RWPE1 (cell line): ENCODE measurements around the gene TXNL4B.
"Not testable (repeated sequence)": the region's sequence is repeated elsewhere in the genome, so short reads cannot be mapped to it uniquely, and the experiment has no call there.

Experiments used
- CTCF ChIA-PET: fragments of 350-600 bp; sonication (Branson Sonifier 250); formaldehyde crosslinking; extraction: SDS; loops from one replicate; lab custom pipeline; 2021; lab: Yijun Ruan, JAX
- POLR2A ChIA-PET: fragments of 400-600 bp; formaldehyde crosslinking; extraction: SDS; loops from one replicate; lab custom pipeline; 2020; ENCODE audit warnings: antibody characterized with exemption; ENCODE audit not compliant: low non-redundant PET; lab: Yijun Ruan, JAX
- DNase-seq: peaks from one replicate; pipeline ENCODE4 v3.0.0; 2012; ENCODE audit warnings: low spot score
- H3K27ac ChIP-seq: fragments of 450-650 bp; 2 replicates; pipeline ENCODE4 v1.5.1; 2017
- TF ChIP-seq, protein P1 (sequence below): fragments of 450-650 bp; conservative IDR thresholded peaks from 2 replicates; pipeline ENCODE4 v1.5.1; 2017; ENCODE audit warnings: low read depth, mild to moderate bottlenecking

The TXNL4B gene

DNA sequence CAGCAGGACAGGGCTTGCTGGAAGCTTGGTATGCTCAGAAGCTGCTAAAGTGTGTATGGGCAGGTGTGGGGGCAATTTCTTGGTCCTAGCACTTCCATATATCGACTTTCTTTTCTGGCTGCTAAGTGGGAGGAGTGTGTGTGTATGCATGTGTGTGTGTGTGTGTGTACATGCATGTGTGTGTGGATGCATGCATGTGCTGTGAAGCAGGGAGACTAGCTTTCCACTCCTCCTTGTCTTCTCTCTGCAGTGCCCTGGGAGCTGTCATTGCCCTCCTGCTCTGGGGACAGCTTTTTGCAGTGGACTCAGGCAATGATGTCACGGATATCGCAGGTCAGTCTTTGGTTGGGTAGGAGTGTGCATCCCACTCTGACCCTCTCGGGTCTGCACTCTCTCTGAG, 37.5 kb downstream of the TXNL4B start:
- TF ChIP-seq, protein P1, sequence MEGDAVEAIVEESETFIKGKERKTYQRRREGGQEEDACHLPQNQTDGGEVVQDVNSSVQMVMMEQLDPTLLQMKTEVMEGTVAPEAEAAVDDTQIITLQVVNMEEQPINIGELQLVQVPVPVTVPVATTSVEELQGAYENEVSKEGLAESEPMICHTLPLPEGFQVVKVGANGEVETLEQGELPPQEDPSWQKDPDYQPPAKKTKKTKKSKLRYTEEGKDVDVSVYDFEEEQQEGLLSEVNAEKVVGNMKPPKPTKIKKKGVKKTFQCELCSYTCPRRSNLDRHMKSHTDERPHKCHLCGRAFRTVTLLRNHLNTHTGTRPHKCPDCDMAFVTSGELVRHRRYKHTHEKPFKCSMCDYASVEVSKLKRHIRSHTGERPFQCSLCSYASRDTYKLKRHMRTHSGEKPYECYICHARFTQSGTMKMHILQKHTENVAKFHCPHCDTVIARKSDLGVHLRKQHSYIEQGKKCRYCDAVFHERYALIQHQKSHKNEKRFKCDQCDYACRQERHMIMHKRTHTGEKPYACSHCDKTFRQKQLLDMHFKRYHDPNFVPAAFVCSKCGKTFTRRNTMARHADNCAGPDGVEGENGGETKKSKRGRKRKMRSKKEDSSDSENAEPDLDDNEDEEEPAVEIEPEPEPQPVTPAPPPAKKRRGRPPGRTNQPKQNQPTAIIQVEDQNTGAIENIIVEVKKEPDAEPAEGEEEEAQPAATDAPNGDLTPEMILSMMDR = no peak

DNA sequence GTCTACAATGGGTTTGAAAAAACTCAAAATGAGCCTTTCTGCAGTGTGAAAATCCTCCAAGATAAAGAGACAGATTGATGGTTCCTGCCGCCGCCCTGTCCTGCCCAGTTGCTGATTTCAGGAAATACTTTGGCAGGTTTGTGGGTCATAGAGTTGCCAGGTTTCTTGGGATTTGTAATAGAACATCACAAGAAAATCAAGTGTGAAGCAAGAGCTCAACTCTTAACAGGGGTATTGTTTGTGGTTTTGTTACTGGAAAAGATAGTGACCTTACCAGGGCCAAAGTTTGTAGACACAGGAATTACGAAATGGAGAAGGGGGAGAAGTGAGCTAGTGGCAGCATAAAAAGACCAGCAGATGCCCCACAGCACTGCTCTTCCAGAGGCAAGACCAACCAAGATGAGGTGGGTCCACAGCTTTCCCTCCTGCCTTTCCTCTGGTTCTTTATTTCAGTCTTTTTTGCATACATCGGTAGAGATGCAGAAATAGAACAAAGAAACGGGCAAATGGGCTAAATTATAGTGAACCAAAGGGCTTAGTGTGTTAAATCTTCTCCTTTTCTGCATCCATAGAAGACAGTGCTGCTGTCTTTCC, 39.1 kb downstream of the TXNL4B start, which contains the start of gene HP:
Gene HP, plus strand, starts transcription at position 252 of the 594 bp plus-strand sequence. Its CDS starts 148 bp downstream, at position 400.
- H3K27ac ChIP-seq, CTCF ChIA-PET, POLR2A ChIA-PET, DNase-seq: not testable (repeated sequence)

More for the DNA sequence above, 37.5 kb downstream of the TXNL4B start:
- no peak overlapping the region for H3K27ac ChIP-seq
- POLR2A ChIA-PET = no interaction called here
- no peak for DNase-seq
- CTCF ChIA-PET = no interaction called here

GRCh38 chr16:72051818-72052217, 41.6 kb downstream of the TXNL4B start:
- POLR2A ChIA-PET = no interaction called here
- no peak for DNase-seq
- CTCF ChIA-PET = no interaction called here
- no peak overlapping the region for H3K27ac ChIP-seq
- TF ChIP-seq, protein P1 = no peak

GRCh38 chr16:72050769-72051464, 42.5 kb downstream of the TXNL4B start:
- CTCF ChIA-PET = no interaction called here
- DNase-seq = no peak
- H3K27ac ChIP-seq = no peak overlapping the region
- TF ChIP-seq, protein P1 = no peak
- POLR2A ChIA-PET = no interaction called here

- POLR2A ChIA-PET = no interaction called here
- TF ChIP-seq, protein P1 = no peak
- no peak overlapping the region for H3K27ac ChIP-seq
- DNase-seq = no peak
- CTCF ChIA-PET = no interaction called here
These were observed 44.3 kb downstream of the TXNL4B start for GRCh38 chr16:72049110-72049509.

DNA sequence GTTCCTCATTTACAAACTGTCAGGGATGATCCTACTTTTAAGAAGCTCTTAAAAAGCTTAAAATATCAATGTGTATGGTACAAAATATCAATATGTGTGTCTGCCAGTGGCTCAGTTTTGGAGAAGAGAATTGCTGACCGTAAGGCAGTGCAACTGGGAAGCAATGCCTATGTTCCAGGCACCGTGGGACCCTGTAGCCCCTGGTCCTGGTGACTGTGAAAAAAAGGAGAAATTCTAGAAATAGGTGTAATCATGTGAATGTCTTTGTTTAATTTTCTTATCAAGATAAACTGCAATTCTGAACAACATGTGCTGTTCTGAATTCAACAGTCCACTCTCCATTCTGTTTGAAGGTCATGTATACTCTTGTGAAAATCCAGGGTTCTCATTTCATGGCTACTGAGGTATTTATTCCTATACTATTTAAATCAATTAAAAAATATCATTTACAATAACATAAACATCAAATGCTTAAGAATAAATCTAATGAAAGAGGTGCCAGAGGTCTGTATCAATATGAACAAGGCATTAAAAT, 48.5 kb downstream of the TXNL4B start:
- ChIA-PET POLR2A (no interaction called here), CTCF (no interaction called here)
- no peak overlapping the region for H3K27ac ChIP-seq
- DNase-seq = no peak
- TF ChIP-seq, protein P1 = no peak

GRCh38 chr16:72044296-72044695, 49.1 kb downstream of the TXNL4B start:
- CTCF ChIA-PET = no interaction called here
- TF ChIP-seq, protein P1 = no peak
- no peak overlapping the region for H3K27ac ChIP-seq
- no peak for DNase-seq
- POLR2A ChIA-PET = no interaction called here
